ENCODE data around the gene DNLZ. TPM values are rescaled to one million over a fixed set of nuclear protein-coding genes. Genes with fewer than 3 reads are reported as not detected.

Gene DNLZ
- total and polyA plus RNA-seq, 4 donors: 2.0 to 7.1 (median 4.5) TPM

DNA sequence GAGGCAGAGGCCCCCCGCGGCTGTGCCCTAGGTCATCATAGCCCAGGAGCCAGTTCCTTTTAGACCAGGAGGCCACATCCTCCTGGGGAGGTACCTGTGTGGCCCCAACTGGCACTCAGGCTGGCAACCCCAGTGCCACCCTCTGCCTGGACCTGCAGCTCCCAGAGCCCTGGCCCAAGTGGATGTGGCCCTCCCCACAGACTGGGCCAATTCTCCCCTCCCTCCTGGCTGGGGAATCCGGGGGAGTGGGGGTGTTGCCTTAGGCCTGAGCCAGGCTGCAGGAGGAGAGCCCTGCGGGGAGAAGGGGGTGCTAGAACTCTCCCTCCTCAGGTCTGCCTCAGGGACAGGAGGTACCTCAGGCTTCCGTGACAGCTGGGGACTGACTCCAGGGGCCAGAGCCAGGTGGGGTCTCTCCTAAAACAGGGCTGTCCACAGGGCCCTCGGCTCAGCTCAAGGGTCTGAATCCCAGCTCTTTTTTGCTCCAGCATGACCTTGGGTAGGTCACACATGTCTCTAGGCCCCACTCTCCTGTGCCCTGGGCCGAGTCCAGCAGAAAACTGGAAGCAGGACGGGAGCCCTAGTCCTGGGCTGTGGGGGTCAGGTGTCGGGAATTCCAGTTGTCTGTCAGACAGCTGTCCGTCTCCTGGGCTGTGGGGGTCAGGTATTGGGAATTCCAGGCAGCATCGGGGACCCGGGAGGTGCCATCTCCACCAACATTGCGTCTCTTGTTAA lies 9.6 kb downstream of the DNLZ start:
- 83% methylated on average over 13 of the region's 13 CpGs for WGBS
- Histone ChIP-seq H3K9me3 (ENCODE audit: control insufficient read depth in 4 of 4, low read length in 3 of 4) (no peaks in the 10 kb centered on the region), H3K9ac (ENCODE audit: low read depth in 1 of 2, low read length in 2 of 2) (no peak overlapping the region), H3K4me1 (ENCODE audit: control insufficient read depth in 4 of 4, insufficient read depth in 4 of 4, low read length in 3 of 4) (peaks cover 0 to 5% (median 1%) of the 10 kb centered on the region in 4 donors), H3K4me3 (ENCODE audit: low read depth in 1 of 3, low read length in 3 of 3) (no peak overlapping the region), H3K36me3 (ENCODE audit: control insufficient read depth in 4 of 4, insufficient read depth in 3 of 4, low read depth in 1 of 4, low read length in 3 of 4) (no peaks in the 10 kb centered on the region), H3K27me3 (ENCODE audit: control insufficient read depth in 4 of 4, insufficient read depth in 4 of 4, low read length in 3 of 4) (no peaks in the 10 kb centered on the region), H3K27ac (ENCODE audit: low read depth in 1 of 2, low read length in 2 of 2) (no peak overlapping the region)
- DNase-seq (ENCODE audit: low spot score): no peak
- no peak for TF ChIP-seq YY1 (IDR thresholded peaks at IDR 0.05)
- TF ChIP-seq JUND (IDR thresholded peaks at IDR 0.05): no peak
- no peak for TF ChIP-seq HNF4A (conservative IDR thresholded peaks at IDR 0.05)
- TF ChIP-seq GABPA (IDR thresholded peaks at IDR 0.05 in 1 of 2, conservative IDR thresholded peaks at IDR 0.05 in 1 of 2): no peak
- TF ChIP-seq, protein P1, sequence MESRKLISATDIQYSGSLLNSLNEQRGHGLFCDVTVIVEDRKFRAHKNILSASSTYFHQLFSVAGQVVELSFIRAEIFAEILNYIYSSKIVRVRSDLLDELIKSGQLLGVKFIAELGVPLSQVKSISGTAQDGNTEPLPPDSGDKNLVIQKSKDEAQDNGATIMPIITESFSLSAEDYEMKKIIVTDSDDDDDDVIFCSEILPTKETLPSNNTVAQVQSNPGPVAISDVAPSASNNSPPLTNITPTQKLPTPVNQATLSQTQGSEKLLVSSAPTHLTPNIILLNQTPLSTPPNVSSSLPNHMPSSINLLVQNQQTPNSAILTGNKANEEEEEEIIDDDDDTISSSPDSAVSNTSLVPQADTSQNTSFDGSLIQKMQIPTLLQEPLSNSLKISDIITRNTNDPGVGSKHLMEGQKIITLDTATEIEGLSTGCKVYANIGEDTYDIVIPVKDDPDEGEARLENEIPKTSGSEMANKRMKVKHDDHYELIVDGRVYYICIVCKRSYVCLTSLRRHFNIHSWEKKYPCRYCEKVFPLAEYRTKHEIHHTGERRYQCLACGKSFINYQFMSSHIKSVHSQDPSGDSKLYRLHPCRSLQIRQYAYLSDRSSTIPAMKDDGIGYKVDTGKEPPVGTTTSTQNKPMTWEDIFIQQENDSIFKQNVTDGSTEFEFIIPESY (IDR thresholded peaks at IDR 0.05): no peak
- no peak for TF ChIP-seq RXRA (IDR thresholded peaks at IDR 0.05)
- no peak for TF ChIP-seq RAD21 (IDR thresholded peaks at IDR 0.05)
- no peak for TF ChIP-seq FOXA2 (IDR thresholded peaks at IDR 0.05)
- no peak for TF ChIP-seq HNF4G (IDR thresholded peaks at IDR 0.05)
- TF ChIP-seq, protein P2, sequence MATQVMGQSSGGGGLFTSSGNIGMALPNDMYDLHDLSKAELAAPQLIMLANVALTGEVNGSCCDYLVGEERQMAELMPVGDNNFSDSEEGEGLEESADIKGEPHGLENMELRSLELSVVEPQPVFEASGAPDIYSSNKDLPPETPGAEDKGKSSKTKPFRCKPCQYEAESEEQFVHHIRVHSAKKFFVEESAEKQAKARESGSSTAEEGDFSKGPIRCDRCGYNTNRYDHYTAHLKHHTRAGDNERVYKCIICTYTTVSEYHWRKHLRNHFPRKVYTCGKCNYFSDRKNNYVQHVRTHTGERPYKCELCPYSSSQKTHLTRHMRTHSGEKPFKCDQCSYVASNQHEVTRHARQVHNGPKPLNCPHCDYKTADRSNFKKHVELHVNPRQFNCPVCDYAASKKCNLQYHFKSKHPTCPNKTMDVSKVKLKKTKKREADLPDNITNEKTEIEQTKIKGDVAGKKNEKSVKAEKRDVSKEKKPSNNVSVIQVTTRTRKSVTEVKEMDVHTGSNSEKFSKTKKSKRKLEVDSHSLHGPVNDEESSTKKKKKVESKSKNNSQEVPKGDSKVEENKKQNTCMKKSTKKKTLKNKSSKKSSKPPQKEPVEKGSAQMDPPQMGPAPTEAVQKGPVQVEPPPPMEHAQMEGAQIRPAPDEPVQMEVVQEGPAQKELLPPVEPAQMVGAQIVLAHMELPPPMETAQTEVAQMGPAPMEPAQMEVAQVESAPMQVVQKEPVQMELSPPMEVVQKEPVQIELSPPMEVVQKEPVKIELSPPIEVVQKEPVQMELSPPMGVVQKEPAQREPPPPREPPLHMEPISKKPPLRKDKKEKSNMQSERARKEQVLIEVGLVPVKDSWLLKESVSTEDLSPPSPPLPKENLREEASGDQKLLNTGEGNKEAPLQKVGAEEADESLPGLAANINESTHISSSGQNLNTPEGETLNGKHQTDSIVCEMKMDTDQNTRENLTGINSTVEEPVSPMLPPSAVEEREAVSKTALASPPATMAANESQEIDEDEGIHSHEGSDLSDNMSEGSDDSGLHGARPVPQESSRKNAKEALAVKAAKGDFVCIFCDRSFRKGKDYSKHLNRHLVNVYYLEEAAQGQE (IDR thresholded peaks at IDR 0.05): no peak
- TF ChIP-seq, protein P3, sequence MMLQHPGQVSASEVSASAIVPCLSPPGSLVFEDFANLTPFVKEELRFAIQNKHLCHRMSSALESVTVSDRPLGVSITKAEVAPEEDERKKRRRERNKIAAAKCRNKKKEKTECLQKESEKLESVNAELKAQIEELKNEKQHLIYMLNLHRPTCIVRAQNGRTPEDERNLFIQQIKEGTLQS (IDR thresholded peaks at IDR 0.05): no peak
- TF ChIP-seq FOXA1 (IDR thresholded peaks at IDR 0.05): no peak
- TF ChIP-seq, protein P4, sequence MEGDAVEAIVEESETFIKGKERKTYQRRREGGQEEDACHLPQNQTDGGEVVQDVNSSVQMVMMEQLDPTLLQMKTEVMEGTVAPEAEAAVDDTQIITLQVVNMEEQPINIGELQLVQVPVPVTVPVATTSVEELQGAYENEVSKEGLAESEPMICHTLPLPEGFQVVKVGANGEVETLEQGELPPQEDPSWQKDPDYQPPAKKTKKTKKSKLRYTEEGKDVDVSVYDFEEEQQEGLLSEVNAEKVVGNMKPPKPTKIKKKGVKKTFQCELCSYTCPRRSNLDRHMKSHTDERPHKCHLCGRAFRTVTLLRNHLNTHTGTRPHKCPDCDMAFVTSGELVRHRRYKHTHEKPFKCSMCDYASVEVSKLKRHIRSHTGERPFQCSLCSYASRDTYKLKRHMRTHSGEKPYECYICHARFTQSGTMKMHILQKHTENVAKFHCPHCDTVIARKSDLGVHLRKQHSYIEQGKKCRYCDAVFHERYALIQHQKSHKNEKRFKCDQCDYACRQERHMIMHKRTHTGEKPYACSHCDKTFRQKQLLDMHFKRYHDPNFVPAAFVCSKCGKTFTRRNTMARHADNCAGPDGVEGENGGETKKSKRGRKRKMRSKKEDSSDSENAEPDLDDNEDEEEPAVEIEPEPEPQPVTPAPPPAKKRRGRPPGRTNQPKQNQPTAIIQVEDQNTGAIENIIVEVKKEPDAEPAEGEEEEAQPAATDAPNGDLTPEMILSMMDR (IDR thresholded peaks at IDR 0.05; ENCODE audit: low read depth, low read length, missing input control): no peak
- TF ChIP-seq TAF1 (conservative IDR thresholded peaks at IDR 0.05): no peak
- no peak for TF ChIP-seq SP1 (IDR thresholded peaks at IDR 0.05)
- no peak for TF ChIP-seq NR2F2 (IDR thresholded peaks at IDR 0.05)
- no peak for TF ChIP-seq EGR1 (IDR thresholded peaks at IDR 0.05; ENCODE audit: low read depth in 2 of 2)
